Suppressor macrophage (primary cell): Measurements from ENCODE around the gene REC114.

Source experiments
- DNase-seq, 4 experiments: peaks; one replicate each; pipeline ENCODE4 v3.0.0-alpha.2; 2020 to 2022

Gene REC114

GRCh38 chr15:73582851-73583379 lies 140.0 kb downstream of the REC114 start:
- peak; percentile 34 to 58 (median 54) for DNase-seq

- DNase-seq: no peak
Observed at GRCh38 chr15:73583544-73583943, 140.6 kb downstream of the REC114 start.

GRCh38 chr15:73584699-73585420 lies 141.9 kb downstream of the REC114 start:
- DNase-seq: no peak

- DNase-seq: no peak
Observed at GRCh38 chr15:73585871-73586654, 143.1 kb downstream of the REC114 start.

GRCh38 chr15:73589766-73590165 lies 146.8 kb downstream of the REC114 start:
- DNase-seq: peak; percentile 29 to 65 (median 59)

- DNase-seq: no peak
Observed at GRCh38 chr15:73590263-73590662, 147.3 kb downstream of the REC114 start.

GRCh38 chr15:73593304-73594074 lies 150.5 kb downstream of the REC114 start:
- DNase-seq: peak in 3 of 4 experiments; percentile 19 to 42 (median 36)

GRCh38 chr15:73594109-73594508 lies 151.1 kb downstream of the REC114 start:
- no peak for DNase-seq

GRCh38 chr15:73596174-73596573 lies 153.2 kb downstream of the REC114 start:
- DNase-seq: no peak

- DNase-seq: no peak
Observed at GRCh38 chr15:73597036-73597638, 154.2 kb downstream of the REC114 start.

- DNase-seq: no peak
Observed at GRCh38 chr15:73598530-73599160, 155.7 kb downstream of the REC114 start.

- DNase-seq: no peak
Observed at GRCh38 chr15:73599934-73600333, 157.0 kb downstream of the REC114 start.

- DNase-seq: no peak
Observed at GRCh38 chr15:73600413-73601335, 157.7 kb downstream of the REC114 start.

GRCh38 chr15:73601451-73602445 lies 158.8 kb downstream of the REC114 start:
- peak; percentile 27 to 50 (median 32) for DNase-seq

- peak in 2 of 4 experiments; percentile 28 to 40 for DNase-seq
Observed at GRCh38 chr15:73602446-73602843, 159.5 kb downstream of the REC114 start.

- no peak for DNase-seq
Observed at GRCh38 chr15:73602992-73603391, 160.0 kb downstream of the REC114 start.

GRCh38 chr15:73604477-73604876 lies 161.5 kb downstream of the REC114 start:
- no peak for DNase-seq

GRCh38 chr15:73605759-73606436 lies 162.9 kb downstream of the REC114 start:
- no peak for DNase-seq

GRCh38 chr15:73607405-73607804 lies 164.4 kb downstream of the REC114 start:
- DNase-seq: no peak
